Hypothalamus (tissue), 51 donors: ENCODE results near the gene EIF2B4.
"Not testable (repeated sequence)": the region's sequence is repeated elsewhere in the genome, so short reads cannot be mapped to it uniquely, and the experiment has no call there.

Experiments
- DNase-seq, 51 donors: peaks; one replicate each; lab custom pipeline; 2025; lab: John Stamatoyannopoulos, UW

The EIF2B4 gene

DNA sequence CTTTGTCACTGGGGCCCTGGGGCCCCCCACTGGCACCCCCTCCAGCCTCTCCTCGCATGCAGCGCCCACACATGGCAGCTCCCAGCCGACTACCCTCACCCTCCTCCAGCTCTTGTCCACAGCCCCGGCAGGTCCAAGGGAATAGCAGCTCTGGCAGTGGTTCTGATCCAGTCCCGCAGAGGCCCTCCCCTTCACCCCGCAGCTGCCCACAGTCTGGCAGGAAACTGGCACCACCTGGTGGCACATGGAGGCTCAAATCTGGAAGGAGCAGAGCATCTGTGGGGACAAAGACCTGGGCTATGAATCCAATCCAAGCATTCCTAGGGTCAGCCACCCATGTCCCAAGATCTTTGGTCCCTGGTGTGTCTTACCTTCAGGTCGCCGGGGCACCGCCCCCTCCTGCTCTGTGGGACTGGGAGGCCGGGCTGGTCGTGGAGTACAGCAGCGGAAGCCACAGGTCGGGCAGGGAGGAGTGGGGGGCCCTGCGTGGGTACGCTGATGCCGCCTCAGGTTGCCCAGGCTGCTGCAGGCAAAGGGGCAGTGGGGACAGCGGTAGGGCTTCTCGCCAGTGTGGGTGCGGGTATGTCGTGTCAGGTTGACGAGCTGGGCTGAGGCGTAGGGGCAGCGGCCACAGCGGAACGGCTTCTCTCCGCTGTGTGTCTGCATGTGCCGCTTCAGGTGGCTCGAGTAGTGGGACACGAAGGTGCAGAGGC is 8.1 kb upstream of the EIF2B4 start:
- DNase-seq: peak in 5 of 51 donors; percentile 7 to 37 (median 15)

DNA sequence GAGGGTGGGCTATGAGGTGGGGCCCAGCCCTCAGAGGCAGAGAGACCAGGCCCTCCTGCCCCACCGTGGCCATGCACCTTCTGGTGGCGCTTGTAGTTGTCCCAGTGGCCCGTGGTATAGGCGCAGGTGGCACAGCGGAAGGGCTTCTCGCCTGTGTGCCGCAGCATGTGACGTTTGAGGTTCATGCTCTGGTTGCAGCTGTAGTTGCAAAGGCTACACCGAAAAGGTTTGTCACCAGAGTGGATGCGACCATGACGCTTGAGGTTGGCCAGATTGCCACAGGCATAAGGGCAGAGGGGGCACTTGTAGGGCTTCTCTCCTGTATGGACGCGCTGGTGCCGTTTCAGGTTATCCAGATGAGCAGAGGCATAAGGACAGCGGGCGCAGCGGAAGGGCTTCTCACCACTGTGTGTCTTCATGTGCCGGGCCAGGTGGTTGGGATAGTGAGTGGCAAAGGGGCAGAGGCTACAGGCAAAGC is 7.5 kb upstream of the EIF2B4 start:
- DNase-seq: peak in 1 of 51 donors; percentile 30

DNA sequence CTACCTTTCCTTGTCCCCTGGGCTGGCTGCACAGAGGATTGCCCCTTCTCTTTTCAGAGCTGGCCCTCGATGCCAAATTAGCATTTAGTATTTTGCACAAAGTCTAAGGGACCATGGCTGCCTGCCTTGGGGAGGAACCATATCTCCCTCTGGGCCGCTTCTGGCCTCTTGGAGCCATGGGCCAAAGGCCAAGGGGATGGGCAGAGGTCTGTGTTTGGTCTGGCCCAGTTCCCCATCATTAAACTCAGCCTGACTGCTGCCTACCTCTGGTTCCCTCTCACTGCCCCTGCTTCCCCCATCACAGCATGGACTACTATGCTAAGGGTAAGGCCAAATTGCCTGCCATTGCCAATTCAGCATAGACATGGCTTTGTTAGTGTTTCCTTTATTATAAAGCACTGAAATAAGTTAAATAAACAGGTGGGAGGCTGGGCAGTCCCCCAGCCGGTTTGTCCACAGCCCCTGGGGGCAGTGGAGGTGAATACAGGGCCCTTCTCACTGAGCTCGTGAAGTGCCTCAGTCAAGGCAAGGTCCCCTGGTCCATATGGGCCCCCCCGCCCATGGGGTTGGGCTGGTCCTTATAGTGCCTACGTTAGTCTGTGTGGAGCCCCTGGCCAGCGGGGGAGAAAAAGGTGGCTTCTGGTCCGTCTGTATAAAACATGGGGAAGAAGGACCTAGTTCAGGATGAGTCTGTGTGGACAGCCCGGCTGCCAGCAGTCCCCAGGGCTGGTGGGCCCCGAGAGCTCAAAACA is 6.9 kb upstream of the EIF2B4 start:
- no peak for DNase-seq

DNA sequence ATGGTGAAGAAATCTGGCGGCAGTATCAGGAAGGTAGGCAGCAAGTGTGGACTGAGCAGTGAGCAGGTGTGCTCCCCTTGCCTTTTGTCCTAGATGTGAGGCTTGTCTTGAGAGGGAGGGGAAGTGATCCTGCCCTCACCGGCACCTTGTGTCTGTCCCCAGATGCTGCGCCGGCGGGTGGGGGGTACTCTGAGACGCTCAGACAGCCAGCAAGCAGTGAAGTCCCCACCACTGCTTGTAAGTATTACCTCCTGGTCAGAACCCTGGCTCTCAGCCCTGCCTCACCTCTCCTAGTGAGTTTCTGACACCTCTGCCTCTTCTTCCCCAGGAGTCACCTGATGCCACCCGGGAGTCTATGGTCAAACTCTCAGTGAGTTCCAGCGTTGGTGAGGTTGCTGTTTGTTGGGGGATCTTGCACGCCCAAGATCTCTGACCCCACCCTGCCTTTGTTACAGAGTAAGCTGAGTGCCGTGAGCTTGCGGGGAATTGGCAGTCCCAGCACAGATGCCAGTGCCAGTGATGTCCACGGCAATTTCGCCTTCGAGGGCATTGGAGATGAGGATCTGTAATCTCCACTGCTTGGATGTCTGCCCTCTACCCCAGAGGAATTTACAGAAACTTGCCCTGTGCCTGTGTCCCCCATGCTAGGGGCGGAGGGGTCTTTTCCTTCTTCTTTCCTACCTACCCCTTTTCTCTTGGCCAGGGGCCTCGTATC is 6.2 kb upstream of the EIF2B4 start:
- DNase-seq: no peak

DNA sequence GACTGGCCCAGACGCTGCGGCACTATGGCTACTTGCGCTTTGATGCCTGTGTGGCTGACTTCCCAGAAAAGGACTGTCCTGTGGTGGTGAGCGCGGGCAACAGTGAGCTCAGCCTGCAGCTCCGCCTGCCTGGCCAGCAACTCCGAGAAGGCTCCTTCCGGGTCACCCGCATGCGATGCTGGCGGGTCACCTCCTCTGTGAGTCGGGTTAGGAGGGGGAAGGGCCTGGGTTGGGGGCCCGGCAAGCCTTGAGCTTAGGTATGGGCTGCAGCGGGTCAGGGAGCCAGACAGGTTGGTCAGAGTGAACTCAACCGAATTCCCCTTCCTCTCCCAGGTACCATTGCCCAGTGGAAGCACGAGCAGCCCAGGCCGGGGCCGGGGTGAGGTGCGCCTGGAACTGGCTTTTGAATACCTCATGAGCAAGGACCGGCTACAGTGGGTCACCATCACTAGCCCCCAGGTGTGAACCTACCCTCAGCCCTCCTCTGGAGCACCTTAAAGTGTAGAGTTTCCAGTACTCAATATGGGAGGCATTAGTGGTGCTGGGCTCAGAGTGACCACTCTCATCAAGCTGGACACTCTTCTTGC is 5.5 kb upstream of the EIF2B4 start:
- DNase-seq: no peak

DNA sequence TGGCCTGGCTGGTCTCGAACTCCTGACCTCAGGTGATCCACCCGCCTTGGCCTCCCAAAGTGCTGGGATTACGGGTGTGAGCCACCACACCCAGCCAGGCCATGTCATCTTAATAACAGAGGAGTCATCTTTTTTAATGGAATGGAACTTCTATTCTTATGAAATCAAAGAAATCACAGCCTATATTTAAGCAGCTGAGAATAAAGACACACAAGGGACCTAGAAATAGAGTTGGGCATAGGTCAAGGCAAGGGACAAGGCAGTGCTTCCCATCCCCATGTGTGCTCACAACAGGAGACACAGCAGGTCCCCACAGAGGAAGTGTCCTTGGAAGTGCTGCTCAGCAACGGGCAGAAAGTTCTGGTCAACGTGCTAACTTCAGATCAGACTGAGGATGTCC is 3.4 kb upstream of the EIF2B4 start:
- DNase-seq: no peak

DNA sequence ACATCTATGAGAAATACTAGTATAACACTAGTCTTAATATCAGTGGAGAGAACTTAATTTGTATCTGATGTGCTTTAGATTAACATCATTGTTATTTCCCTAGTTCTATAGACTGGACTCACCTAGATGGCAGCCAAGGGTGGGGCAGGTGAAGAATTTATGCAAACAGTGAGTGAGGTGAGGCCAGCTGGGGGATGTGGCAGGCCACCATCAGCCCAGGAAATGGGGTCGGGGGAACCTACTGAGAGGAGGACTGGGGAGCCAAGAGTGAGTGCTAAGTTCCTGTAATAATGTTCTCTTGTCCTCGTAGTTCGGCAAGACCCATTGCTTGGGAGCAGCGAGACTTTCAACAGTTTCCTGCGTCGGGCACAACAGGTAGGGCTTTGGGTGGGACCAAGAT is 2.8 kb upstream of the EIF2B4 start:
- DNase-seq: no peak

DNA sequence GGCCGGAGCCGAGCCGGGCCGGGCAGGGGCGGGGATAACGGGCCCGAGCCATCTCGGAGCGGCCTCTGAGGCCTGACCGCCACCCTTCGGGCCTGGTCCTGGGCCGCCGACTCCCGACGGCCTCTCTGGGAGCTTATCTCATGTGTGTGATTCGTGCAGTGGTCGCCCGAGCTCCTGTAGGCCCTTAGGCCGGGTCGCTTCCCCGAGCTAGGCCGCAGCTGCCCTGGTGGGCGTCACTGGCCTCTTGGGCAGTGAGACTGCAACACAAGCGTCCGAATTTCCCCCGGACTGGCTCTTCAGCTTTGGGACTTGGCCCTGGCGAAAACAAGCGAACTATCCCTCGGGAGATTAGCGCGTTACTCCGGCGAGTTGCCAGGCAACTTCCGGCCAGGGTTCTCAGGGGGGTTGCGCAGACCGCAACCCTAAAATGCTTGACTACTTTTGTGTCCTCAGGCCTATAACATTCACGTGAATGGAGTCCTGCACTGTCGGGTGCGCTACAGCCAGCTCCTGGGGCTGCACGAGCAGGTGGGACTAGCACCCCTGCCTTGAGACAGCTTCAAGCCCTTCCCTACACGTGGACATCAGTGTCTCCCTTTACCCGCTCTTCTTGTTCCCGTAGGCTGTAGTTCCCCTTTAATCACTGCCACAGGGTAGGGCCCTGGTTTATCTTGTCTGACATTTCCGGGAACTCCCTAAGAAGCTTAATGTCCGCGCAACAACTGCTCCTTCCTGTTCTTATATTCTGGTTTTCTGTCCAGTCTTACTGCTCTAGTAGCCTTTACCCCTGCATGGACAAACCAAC is 880 bp upstream of the EIF2B4 start:
- DNase-seq: peak in 6 of 51 donors; percentile 28 to 74 (median 48)

DNA sequence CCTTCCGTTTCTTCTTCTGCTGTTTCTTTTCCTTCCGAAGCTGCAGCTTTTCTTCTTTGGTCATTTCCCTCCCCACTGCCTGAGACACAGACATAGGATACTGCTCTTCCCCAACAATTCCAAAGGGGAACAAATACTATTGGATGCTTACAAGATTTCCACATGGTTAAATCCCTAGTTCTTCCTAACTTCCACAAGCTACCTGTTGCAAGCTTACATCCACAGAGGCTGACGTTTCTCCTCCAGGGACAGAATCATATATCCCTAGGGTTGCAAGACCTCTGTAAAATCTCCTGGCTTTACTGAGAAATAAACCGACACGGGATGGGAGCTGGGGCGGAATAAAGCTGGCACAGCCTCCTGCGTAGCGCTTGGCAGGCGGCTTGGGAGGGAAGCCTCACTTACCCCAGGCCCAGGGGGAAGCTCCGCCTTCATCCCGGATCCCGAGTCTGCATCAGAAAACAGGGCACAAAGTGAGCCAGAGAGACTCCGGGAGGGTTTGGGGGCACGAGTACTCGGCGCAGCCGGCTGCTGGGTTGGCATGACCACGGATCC is 590 bp downstream of the EIF2B4 start:
- DNase-seq: peak in 22 of 51 donors; percentile 29 to 80 (median 58)

DNA sequence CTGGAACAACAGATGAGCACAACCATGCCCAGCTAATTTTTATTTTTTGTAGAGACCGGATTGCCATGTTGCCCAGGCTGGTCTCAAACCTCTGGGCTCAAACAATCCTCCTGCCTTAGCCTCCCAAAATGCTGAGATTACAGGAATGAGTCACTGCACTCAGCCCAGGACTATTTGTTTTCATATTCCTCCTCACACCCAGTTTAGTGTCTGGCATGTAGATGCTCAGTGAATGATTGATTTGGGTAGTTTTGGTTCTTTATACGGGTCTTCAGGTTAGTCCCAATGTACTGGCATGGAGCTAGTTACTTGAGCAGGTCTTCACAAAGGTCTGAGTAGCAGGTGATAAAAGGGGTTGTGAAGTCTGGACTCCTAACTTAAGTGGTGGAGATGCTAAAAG is 6.2 kb downstream of the EIF2B4 start:
- DNase-seq: no peak

DNA sequence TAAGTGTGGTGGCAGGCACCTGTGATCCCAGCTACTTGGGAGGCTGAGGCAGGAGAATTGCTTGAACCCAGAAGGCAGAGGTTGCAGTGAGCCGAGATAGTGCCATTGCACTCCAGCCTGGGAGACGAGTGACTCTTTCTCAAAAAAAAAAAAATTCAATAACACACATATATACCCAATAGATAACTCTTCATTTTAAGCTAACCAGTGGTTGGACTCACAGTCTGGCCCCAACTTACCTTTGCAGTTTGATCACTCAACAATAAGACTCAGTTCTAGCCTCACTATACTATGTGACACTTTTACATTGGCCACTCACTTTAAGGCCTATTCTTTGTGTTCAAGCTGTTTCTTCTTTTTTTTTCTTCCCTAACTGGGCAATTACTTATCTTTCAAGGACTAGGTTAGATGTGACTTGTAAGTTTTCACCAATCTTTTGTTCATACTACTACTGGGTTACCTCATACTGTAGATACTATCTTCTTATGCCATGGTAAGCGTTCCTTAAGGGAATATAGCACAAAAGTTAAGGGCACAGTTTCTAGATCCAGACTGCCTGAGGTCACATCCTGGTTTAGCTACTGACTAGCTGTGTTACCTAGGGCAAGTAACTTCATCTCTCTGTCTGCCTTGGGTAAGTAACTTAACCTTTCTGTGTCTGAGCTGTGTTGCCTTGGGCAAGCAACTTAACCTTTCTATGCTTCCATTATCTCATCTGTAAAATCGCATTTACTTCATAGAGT is 7.3 kb downstream of the EIF2B4 start:
- DNase-seq: no peak

DNA sequence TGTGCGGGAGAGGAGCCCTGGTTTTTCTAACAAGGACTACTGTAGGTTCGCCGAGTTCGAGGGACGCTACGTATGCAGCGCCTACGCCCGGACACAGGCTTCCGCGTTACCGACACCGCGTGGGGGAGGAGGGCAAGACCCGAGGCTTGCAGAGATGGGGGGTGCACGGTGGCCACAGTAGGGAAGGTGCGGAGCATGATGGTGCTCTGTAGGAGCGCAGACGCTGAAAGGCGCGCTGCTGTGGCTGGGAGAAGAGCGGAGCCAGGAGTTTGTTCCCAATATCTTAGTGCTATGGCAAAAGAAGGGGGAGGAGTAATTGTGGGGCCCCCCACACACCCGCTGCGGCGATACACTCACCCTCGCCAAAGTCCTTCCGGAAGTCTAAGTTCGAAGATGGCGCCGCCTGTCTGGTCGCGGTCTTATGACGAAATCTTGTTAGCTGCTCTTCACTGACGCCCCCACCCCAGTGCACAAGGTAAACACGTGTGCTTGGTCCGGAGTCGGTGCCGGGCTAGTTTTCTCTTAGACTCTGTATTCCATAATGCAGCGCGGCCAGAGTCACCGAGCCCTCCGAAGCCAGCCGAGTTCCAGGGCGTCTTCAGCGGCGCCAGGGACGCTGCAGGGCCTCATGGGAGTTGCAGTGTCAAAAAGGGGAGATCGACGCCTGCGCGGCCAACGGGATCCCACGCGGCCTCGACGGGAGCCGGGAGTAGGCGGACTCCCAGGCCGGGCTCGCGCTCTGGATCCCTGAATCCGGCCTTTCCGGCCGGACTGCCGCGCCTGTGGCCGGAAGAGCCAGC is 13.6 kb downstream of the EIF2B4 start, which contains the start of gene GTF3C2:
GTF3C2 (minus strand) TSS at position 383 of the 800 bp plus-strand sequence. CDS start 13,210 bp downstream, outside the sequence.
- DNase-seq: peak; percentile 79 to 100 (median 95)

DNA sequence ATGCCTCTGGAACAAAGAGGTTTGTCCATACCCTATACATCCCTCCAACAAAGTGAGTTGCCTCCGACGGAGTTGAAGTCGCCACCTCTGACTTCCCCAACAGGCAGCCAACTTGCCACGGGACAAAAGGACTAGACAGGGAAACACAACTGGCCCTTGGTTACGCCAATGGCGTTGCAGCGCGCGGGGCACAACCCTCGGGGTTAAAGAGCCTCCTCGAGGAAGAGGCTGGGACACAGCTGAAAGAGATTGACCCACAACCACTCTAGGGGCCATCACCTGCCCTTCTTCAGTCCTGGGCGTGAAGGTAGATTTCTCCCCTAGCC is 14.1 kb downstream of the EIF2B4 start:
- DNase-seq: peak in 8 of 51 donors; percentile 27 to 56 (median 36)

DNA sequence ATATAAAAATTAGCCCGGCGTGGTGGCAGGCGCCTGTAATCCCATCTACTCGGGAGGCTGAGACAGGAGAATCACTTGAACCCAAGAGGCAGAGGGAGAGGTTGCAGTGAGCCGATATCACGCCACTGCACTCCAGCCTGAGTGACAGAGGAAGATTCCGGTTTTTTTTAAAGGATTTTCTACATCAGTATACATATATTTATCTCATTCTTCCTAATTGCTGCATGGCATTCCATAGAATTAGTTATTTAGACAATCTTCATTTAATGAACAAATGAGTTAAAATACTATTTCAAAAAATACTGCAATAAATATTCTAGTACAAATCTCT is 15.6 kb downstream of the EIF2B4 start:
- no peak for DNase-seq

DNA sequence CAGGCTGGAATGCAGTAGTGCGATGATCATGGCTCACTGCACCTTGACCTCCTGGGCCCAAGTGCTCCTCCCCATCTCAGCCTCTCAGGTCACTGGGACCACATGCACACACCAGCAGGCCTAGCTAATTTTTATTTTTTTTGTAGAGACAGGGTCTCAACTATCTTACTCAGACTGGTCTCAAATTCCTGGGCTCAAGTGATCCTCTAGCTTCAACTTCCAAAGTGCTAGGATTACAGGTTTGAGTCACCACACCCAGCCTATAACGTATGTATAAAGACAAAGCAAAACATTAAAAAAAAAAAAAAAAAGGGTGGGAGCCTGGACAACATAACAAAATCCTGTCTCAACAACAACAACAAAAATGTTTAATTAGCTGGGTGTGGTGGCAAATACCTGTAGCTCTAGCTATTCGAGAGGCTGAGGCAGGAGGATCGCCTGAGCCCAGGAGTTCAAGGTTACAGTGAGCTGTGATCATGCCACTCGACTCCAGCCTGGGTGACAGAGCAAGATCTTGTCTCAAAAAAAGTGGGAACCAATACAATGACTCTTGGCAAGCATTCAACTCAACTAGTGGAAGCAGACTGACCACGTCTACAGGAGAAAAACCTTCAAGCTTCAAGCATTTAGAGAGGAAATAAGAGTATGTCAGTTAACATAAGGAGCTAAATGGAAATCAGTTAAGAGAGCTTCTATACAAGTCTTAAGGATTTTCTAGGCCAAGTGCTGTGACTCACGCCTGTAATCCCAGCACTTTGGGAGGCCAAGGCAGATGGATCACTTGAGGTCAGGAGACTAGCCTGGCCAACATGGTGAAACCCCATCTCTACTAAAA is 16.2 kb downstream of the EIF2B4 start:
- no peak for DNase-seq

DNA sequence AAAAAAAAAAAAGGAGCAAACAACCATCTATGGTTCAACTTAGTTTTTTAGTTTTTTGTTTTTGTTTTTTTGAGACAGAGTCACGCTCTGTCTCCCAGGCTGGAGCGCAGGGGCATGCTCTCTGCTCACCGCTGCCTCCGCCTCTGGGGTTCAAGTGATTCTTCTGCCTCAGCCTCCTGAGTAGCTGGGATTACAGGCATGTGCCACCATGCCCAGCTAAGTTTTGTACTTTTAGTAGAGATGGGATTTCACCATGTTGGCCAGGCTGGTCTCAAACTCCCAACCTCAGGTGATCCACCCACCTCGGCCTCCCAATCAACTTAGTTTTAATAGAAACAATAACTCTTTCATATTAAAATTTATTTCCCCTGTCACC is 16.8 kb downstream of the EIF2B4 start:
- DNase-seq: not testable (repeated sequence)

DNA sequence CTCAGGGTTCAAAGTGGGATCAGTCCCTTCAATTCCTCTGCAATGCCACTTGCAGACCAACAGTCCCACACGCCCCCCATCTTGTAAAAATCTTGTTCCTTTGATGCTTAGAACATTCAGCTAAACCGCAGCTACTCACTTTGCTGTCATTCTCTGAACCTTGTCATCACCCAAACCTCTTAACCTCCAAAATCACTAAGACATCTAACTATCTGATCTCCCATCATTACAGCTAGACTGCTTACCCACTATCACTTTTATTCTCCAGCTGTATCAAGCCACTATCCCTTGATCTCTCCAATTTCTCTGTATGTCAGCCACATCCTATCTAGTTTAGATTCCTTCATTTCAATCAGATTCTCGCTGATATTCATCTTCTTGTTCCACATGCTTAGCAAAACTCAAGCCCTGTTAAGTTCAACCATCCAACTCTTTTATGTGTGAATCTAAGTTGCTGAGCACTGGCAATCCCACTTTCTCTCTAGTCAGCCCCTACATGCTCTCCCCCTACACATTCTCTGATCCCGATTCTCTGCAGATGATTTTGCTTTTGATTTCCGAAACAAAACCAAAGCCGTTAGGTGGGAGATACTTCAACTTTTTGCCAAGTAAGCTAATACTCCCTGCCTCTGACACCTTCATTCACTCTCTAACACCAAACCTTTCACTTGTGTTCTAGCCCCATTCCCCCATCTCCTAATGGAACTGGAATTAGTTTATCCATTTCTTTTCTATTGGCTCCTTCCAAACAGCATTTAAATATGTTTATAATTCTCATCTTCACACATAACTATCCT is 18.1 kb downstream of the EIF2B4 start:
- DNase-seq: no peak
